Mesendoderm (in vitro differentiated cells): Measurements from ENCODE around the gene UPB1.
A peak's percentile ranks its signal among the peaks of the same experiment; 100 is the strongest.

Experiments
- DNase-seq: peaks from one replicate; pipeline ENCODE4 v3.0.0; 2013
- H2AK5ac ChIP-seq: 2 replicates; pipeline ENCODE4 v1.6.1; 2013; ENCODE audit warnings: low read length, inconsistent platforms
- H2BK120ac ChIP-seq: 2 replicates; pipeline ENCODE4 v1.6.1; 2013; ENCODE audit warnings: low read depth, mild to moderate bottlenecking, low read length, moderate library complexity, mixed read lengths
- H2BK15ac ChIP-seq: replicated peaks from 2 replicates; pipeline ENCODE4 v1.6.1; 2013; ENCODE audit warnings: low read depth, mild to moderate bottlenecking, moderate library complexity
- H2BK5ac ChIP-seq: 2 replicates; pipeline ENCODE4 v1.6.1; 2013; ENCODE audit warnings: low read length, inconsistent platforms
- H3K18ac ChIP-seq: 2 replicates; pipeline ENCODE4 v1.6.1; 2013; ENCODE audit warnings: mild to moderate bottlenecking, low read length, mixed read lengths
- H3K23ac ChIP-seq: one replicate; pipeline ENCODE4 v1.6.1; 2013; ENCODE audit warnings: low read length
- H3K27ac ChIP-seq: 2 replicates; pipeline ENCODE4 v1.5.1; 2013; ENCODE audit warnings: low read depth, mild to moderate bottlenecking, inconsistent platforms, low read length, moderate library complexity
- H3K27me3 ChIP-seq: 2 replicates; pipeline ENCODE4 v1.6.1; 2013; ENCODE audit warnings: low read length, control low read depth, mild to moderate bottlenecking, inconsistent platforms; ENCODE audit not compliant: insufficient read depth, poor library complexity
- H3K36me3 ChIP-seq: 2 replicates; pipeline ENCODE4 v1.6.1; 2013; ENCODE audit warnings: low read length, inconsistent platforms; ENCODE audit not compliant: control insufficient read depth, insufficient read depth
- H3K4ac ChIP-seq: one replicate; pipeline ENCODE4 v1.6.1; 2013; ENCODE audit warnings: low read depth, mild to moderate bottlenecking, low read length, moderate library complexity
- H3K4me1 ChIP-seq: 2 replicates; pipeline ENCODE4 v1.6.1; 2013; ENCODE audit warnings: low read depth, low read length, inconsistent platforms; ENCODE audit not compliant: control insufficient read depth
- H3K4me2 ChIP-seq: 2 replicates; pipeline ENCODE4 v1.6.1; 2013; ENCODE audit warnings: low read length
- H3K4me3 ChIP-seq: 2 replicates; pipeline ENCODE4 v1.5.1; 2013; ENCODE audit warnings: mild to moderate bottlenecking, low read length
- H3K56ac ChIP-seq: one replicate; pipeline ENCODE4 v1.6.1; 2013; ENCODE audit warnings: low read length
- H3K79me1 ChIP-seq: 2 replicates; pipeline ENCODE4 v1.6.1; 2013; ENCODE audit warnings: low read length, inconsistent platforms
- H3K79me2 ChIP-seq: 2 replicates; pipeline ENCODE4 v1.6.1; 2013; ENCODE audit warnings: mild to moderate bottlenecking, low read length; ENCODE audit not compliant: control insufficient read depth, insufficient read depth
- H3K9ac ChIP-seq: 2 replicates; pipeline ENCODE4 v1.6.1; 2013; ENCODE audit warnings: low read length, inconsistent platforms
- H4K5ac ChIP-seq: one replicate; pipeline ENCODE4 v1.6.1; 2013; ENCODE audit warnings: low read length
- H4K8ac ChIP-seq: one replicate; pipeline ENCODE4 v1.6.1; 2013; ENCODE audit warnings: low read depth, mild to moderate bottlenecking, control low read depth, low read length, moderate library complexity
- WGBS: extraction: QIAGEN DNeasy Blood & Tissue Kit; methylation state at CpG from one replicate; pipeline ENCODE4 v1.1.7; 2013; ENCODE audit warnings: low lambda C conversion rate, missing lambda C conversion rate; ENCODE audit not compliant: insufficient coverage; ENCODE audit errors: extremely low coverage; 5-methylcytosine and 5-hydroxymethylcytosine counted together

UPB1 gene

GRCh38 chr22:24496661-24497060 is 1.5 kb downstream of the UPB1 start:
- H3K4me3 ChIP-seq, result no peak overlapping the region
- no peak overlapping the region for H3K18ac ChIP-seq
- H3K9ac ChIP-seq, result no peak overlapping the region
- H3K36me3 ChIP-seq, result no peaks in the 10 kb centered on the region
- no peak overlapping the region for H3K27ac ChIP-seq
- H3K23ac ChIP-seq, result no peak overlapping the region
- no peaks in the 10 kb centered on the region for H3K79me1 ChIP-seq
- H4K5ac ChIP-seq, result no peak overlapping the region
- no peak overlapping the region for H4K8ac ChIP-seq
- H3K56ac ChIP-seq, result no peak overlapping the region
- H2BK15ac ChIP-seq, result no peak overlapping the region
- H2AK5ac ChIP-seq, result no peak overlapping the region
- no peak overlapping the region for H3K4ac ChIP-seq
- H3K27me3 ChIP-seq, result peaks cover 13% of the 10 kb centered on the region
- peaks cover 3% of the 10 kb centered on the region for H3K4me1 ChIP-seq
- no peak overlapping the region for H3K4me2 ChIP-seq
- H2BK120ac ChIP-seq, result no peak overlapping the region
- no peaks in the 10 kb centered on the region for H3K79me2 ChIP-seq
- no CpG with 5 or more reads among the region's 2 CpGs for WGBS
- H2BK5ac ChIP-seq, result no peak overlapping the region
- no peak for DNase-seq

- Histone ChIP-seq H3K36me3 (no peaks in the 10 kb centered on the region), H2BK120ac (no peak overlapping the region), H4K5ac (no peak overlapping the region), H3K27me3 (peaks cover 11% of the 10 kb centered on the region), H3K4me2 (no peak overlapping the region), H2BK15ac (no peak overlapping the region), H3K23ac (no peak overlapping the region), H3K4me1 (peaks cover 3% of the 10 kb centered on the region), H3K4me3 (no peak overlapping the region), H3K56ac (no peak overlapping the region), H3K79me2 (no peaks in the 10 kb centered on the region), H3K9ac (no peak overlapping the region), H2AK5ac (no peak overlapping the region), H3K79me1 (no peaks in the 10 kb centered on the region), H4K8ac (no peak overlapping the region), H3K4ac (no peak overlapping the region), H2BK5ac (no peak overlapping the region), H3K18ac (no peak overlapping the region), H3K27ac (no peak overlapping the region)
- no CpG with 5 or more reads among the region's 2 CpGs for WGBS
- no peak for DNase-seq
Measured at GRCh38 chr22:24497841-24498258, 2.7 kb downstream of the UPB1 start.

- Histone ChIP-seq H3K4ac (no peak overlapping the region), H3K18ac (no peak overlapping the region), H4K8ac (no peak overlapping the region), H3K4me2 (no peak overlapping the region), H3K56ac (no peak overlapping the region), H3K79me2 (no peaks in the 10 kb centered on the region), H2BK120ac (no peak overlapping the region), H3K36me3 (no peaks in the 10 kb centered on the region), H2BK5ac (no peak overlapping the region), H3K27ac (no peak overlapping the region), H2BK15ac (no peak overlapping the region), H3K23ac (no peak overlapping the region), H3K9ac (no peak overlapping the region), H3K4me1 (peaks cover 3% of the 10 kb centered on the region), H3K79me1 (no peaks in the 10 kb centered on the region), H3K4me3 (no peak overlapping the region), H4K5ac (no peak overlapping the region), H2AK5ac (no peak overlapping the region), H3K27me3 (peaks cover 9% of the 10 kb centered on the region)
- no peak for DNase-seq
- 100% methylated on average over 1 of the region's 11 CpGs for WGBS
Measured at GRCh38 chr22:24498824-24499223, 3.7 kb downstream of the UPB1 start.

GRCh38 chr22:24499706-24500276 is 4.7 kb downstream of the UPB1 start:
- H3K23ac ChIP-seq, result no peak overlapping the region
- DNase-seq, result no peak
- no peak overlapping the region for H3K4me3 ChIP-seq
- H3K79me2 ChIP-seq, result no peaks in the 10 kb centered on the region
- H3K4me1 ChIP-seq, result peaks cover 3% of the 10 kb centered on the region
- H2BK5ac ChIP-seq, result no peak overlapping the region
- H4K5ac ChIP-seq, result no peak overlapping the region
- WGBS, result no CpG with 5 or more reads among the region's 10 CpGs
- no peak overlapping the region for H3K27ac ChIP-seq
- H3K36me3 ChIP-seq, result no peaks in the 10 kb centered on the region
- H3K4ac ChIP-seq, result no peak overlapping the region
- H2BK15ac ChIP-seq, result no peak overlapping the region
- no peak overlapping the region for H2AK5ac ChIP-seq
- H3K9ac ChIP-seq, result no peak overlapping the region
- no peaks in the 10 kb centered on the region for H3K79me1 ChIP-seq
- peak overlapping the region; percentile 17 for H3K56ac ChIP-seq
- no peak overlapping the region for H3K4me2 ChIP-seq
- H3K27me3 ChIP-seq, result peaks cover 4% of the 10 kb centered on the region
- no peak overlapping the region for H3K18ac ChIP-seq
- H2BK120ac ChIP-seq, result no peak overlapping the region
- no peak overlapping the region for H4K8ac ChIP-seq

GRCh38 chr22:24500277-24500820 is 5.2 kb downstream of the UPB1 start:
- no peak overlapping the region for H2BK120ac ChIP-seq
- no peak overlapping the region for H2BK5ac ChIP-seq
- peaks cover 3% of the 10 kb centered on the region for H3K4me1 ChIP-seq
- H3K18ac ChIP-seq, result no peak overlapping the region
- H2BK15ac ChIP-seq, result no peak overlapping the region
- H3K4me2 ChIP-seq, result no peak overlapping the region
- H3K27ac ChIP-seq, result no peak overlapping the region
- no peak overlapping the region for H3K4ac ChIP-seq
- H3K79me1 ChIP-seq, result no peaks in the 10 kb centered on the region
- H2AK5ac ChIP-seq, result no peak overlapping the region
- no peak overlapping the region for H3K4me3 ChIP-seq
- no CpG with 5 or more reads among the region's 16 CpGs for WGBS
- H4K5ac ChIP-seq, result no peak overlapping the region
- no peak for DNase-seq
- no peaks in the 10 kb centered on the region for H3K79me2 ChIP-seq
- no peak overlapping the region for H3K56ac ChIP-seq
- no peak overlapping the region for H3K9ac ChIP-seq
- peaks cover under 1% of the 10 kb centered on the region for H3K27me3 ChIP-seq
- no peak overlapping the region for H3K23ac ChIP-seq
- H3K36me3 ChIP-seq, result no peaks in the 10 kb centered on the region
- no peak overlapping the region for H4K8ac ChIP-seq
